Ramos (cell line): ENCODE data around the gene BHLHE41.

Source experiments
- in situ Hi-C: fragments of 300-500 bp; cut with MboI; formaldehyde crosslinking; loops from one replicate; pipeline ENCODE4 v1.14.3; 2022; ENCODE audit warnings: low sequenced_read_pairs; ENCODE audit not compliant: unreplicated experiment

BHLHE41 gene

DNA sequence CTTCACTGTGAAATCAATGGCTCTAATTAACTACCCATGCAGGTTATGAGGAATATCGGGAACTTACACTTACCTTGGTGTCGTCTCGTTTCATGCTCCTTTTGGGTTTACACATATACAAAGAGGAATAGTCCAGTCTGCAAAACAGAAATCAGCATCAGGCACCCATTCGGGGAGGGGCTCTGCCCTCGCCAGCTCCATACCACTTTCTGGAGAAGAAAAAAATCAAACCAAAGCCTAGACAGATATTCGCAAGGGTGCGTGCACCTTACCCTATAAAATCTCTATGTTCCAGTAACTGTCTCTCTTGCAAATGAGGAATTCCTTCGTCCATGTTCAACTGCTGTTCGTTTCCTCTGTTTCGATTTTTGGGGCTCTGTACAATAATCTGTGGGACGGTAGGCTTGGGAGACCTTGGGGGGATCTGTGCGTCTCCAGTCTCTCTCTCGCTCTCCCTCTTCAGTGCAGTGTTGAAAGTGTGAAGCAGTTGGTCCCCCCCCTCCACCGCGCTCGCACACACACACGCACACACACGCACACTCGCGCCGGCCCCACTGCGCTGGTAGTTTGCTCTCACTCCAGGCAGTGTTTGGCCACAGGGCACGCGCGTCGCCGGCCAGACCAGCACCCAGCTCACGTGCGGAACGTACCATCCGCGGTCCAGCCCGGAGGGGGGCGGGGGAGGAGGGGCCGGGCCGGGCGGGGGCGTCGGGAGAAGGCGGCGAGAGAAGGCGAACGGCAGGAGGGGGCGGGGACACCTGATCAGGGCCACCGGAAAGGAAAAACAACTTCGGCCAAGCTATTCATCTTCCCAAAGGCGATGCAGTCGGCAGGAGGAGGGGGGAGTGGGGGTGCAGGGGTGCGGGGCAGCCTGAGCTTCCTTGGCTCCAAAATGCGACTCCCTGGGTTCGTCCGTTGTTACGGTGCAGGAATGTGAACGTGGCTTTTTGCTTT, at the start of gene BHLHE41:
TSS of gene BHLHE41 (minus strand) at position 592 of the 954 bp plus-strand sequence. CDS start at position 334, 258 bp downstream.
- in situ Hi-C loops = no loop called here

DNA sequence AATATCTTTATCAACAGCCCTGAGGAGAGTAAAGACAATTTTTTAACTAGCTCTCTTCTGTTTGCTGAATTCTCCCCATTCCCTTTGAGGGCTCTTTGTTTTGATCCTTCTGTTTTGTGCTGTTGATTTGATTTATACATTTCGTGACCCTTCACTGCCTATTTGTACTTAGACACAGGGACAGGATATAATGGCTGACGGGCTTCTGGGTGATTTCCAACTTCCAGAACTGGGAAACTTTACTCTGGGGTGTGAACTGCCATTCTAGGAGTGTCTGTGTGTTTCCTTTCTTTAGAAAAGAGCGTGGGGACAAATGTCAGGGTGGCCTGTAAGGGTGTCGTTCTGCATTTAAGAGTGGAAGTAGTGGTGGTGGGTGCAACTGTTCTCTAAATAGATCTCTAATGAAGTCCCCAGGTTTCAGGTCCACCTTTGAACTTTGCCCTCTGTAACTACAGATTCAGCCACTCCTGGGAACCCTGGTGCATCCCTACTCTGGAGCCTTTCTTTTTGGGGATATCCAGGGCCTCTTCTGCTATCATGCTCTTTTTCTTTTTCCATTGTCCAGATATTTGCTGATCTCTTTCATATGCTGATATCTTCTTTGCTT, 48.2 kb upstream of the BHLHE41 start:
- in situ Hi-C loops = no loop called here

DNA sequence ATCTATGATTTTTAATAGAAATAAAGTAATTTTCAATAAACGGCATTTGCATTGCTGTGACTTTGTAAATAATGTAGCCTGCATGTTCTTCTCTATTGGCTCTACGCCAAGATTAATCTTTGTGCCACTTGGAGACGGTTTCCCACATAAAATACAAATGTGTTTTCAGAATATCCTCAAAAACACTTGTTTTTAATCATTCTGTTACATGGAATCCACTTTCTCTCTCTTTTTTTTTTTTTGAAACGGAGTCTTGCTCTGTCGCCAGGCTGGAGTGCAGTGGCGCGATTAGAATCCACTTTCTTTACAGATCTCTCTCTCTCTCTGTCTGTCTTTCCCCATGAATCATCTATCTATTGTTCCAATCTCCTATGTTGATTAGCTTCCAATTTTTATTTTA, 47.7 kb upstream of the BHLHE41 start:
- in situ Hi-C loops = no loop called here

DNA sequence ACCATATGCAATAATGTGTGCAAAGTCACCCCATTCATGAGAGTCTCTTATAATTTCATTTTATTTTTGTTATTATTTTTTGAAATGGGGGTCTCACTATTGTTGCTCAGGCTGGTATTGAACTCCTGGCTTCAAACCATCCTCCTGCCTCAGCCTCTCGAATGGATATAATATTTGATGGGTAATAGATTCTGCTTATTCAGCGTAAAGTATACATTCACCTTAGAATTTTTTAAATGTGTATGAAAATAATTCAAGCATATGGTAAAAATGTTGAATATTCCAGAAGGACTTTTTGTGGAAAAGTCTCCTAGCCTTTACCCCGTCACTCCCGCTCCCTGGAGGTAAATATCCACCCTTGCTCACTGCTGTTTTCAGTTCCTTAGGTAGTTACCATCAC, 47.2 kb upstream of the BHLHE41 start:
- in situ Hi-C loops = no loop called here

DNA sequence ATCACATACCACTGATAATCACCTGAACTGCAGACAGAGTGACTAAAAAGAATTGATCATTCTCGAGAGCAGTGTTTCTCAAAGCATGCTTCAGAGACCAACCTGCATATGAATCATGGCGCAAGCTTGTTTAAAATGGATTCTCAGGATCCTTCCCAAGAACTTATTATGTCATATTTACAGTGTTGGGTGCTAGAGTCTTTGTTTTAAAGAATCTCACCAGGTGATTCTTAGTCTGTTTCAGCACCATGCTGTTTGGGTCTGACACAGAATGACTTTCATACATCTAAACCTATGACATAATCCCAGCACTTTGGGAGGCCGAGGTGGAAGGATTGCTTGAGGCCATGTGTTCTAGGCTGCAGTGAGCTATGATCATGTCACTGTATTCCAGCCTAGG, 39.3 kb upstream of the BHLHE41 start:
- in situ Hi-C loops = no loop called here

DNA sequence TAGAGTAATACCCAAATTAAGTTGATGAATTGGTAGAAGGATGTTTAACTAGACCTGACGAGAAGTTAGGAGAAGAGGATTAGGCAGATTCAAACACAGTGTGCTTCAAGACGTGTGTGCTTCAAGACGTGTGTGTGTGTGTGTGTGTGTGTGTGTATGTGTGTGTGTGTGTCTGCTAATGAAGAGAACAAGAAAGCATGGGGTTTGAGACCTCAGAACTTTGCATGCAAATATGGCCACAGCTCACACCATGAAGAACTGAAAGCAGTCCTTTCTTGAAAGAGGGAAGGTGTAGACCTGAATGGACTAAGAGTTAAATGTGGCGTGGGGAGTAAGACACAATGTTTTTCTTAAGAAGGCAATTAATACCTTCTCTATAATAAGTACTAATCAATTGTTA, 38.1 kb upstream of the BHLHE41 start:
- in situ Hi-C loops = no loop called here

DNA sequence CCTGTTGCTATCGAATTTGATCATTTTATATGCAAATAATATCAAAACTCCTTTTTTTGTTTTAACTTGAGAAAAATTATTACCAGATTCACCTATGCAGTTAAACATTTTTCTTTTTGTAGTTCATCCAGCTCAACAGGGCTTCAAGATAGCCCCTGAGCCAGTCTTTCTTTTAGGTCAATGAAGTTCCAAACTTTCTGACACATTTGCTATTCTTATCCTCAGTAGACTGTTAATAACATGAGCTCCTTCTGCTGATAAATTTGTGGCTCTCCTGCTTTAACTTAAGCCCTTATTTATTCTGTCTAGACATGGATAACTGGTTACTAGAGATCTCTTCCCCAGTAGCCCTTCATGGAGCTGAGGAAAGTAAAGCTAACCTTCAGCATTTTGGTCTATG, 37.3 kb upstream of the BHLHE41 start:
- in situ Hi-C loops = no loop called here

DNA sequence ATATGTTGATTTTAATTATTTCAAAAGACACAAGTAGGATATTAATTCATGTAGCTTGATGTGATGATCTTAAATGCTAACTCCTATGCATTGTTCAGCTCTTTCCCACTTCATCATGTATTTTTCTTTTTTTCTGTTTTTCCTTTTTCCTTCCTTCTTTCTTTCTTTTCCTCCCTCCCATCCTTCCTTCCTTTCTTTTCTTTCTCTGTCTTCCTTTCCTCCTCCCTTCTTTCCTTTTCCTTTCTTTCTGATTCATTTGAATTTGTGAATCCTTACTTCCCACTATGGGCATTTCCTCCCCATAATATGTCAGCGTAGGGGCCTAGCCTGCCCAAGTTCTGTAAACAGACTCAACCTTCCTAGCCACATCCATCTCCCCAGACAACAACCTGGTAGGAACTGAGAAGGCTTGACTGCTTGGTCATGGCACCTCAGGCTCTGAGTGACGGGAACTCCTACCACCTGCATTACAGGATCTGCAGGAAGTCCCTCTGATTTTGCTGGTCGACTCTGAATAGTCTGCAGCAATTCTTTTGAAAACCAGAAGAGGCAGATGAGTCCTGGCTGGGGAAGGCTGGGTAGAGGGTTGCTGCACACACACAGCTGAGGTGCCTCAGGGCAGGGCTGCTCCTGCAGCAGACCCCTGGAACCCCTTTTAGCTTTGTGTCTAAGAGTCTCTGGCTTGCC, 33.4 kb upstream of the BHLHE41 start:
- in situ Hi-C loops = no loop called here

DNA sequence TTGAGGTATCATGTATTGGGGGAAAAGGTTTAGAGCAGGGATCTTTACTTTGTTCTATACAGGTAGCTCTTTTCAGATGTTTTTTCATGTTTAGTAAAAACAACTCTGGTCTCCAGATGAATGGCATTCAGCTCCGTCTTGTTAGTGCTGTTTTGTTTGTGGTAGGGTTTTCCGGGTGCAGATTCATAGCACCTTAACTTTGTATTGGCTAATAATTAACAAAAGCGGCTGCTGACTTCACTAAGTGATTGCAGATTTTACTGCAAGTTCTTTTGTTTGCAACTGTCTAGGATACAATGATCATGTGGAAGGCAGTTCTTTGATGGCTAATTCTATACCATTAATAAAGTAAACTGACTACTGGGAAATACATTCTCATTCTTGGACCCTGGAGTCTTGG, 32.2 kb upstream of the BHLHE41 start:
- in situ Hi-C loops = no loop called here

DNA sequence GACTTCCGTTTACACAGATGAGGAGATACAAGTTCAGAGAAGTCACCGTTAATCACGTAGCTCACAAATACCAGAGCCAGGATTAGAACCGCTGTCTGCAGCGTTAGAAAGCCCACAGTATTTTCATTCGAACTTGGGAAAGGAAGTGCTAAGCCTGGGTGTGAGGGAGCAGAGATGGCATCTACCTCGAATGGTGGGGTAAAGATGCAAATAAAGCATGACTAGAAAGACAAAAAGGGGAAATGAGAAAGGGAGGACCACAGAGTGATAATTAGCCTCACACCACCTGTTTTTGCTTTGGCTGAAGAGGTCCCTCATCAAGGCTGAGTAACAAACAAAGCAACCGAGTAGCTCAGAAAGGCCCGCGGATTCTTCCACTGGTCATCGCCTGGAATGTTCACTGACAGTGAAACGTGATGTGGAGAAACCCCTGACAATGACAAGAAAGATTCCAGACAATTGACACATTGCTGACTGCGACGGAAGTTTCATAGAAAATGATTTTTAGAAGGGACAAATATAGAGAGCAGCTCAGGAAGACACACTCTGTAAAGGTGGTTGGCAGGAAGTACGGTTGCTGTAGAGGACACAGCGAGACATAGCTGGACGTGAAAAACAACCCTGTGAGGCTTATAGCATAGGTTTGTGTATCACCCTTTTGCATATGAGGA, 31.5 kb upstream of the BHLHE41 start:
- in situ Hi-C loops = no loop called here

DNA sequence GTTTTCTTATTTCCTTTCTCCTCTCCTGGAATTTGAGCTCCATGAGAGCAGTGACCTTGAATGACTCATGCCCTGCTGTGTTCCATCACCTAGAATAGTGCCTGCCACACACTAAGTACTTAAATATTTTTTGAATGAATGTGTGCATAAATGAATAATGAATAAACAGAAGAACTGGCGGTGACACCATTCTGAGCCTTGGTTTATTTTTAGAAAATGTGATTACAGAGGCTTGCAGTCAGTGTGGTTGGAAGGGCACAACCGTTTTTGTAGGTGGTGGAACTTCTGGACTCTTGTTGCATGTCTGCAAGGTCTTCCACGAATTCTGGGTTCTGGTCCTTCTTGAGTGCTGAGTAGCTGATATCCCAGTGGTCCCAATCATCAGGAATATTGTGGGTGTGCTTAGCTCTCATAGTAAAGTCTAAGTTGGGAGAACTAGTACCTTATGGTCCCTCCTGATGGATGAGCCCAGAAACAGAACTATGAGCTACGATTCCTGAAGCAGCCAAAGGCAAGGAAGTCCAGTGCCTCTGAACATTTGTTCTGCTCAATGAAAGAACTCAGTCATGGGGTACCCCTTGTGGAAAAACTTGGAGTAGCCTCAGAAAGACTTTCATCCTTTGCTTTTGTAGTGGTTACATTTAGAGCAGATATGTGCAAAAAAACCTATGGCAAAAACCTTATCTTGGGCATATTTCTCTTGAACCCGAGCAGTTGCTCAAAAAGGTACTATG, 28.8 kb upstream of the BHLHE41 start:
- in situ Hi-C loops = no loop called here

DNA sequence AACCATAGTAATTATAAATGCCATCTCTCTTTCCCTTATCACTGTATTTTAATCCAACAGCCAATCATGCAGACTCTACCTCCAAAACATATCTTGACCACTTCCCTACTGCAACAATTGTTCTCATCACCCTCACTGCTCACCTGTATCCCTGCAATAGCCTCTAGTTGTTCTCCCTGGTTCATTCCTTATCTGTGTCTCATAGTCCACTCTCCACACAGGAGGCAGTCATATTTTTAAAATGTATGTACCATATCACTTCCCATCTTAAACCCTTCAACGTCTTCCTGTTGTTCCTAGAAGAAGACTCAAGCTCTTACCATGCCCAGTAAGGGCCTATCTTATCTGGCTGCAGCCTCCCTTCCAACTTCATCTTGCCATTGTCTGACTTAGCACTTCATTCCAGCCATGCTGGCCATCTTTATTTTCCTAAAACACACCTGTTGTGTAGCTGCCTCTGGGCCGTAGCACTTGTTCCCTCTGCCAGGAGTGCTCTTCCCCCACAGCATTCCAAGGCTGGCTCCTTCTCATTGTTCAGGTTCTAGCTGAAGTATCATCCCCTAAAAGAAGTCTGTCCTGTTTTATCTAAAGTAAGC, 27.8 kb upstream of the BHLHE41 start:
- in situ Hi-C loops = no loop called here

DNA sequence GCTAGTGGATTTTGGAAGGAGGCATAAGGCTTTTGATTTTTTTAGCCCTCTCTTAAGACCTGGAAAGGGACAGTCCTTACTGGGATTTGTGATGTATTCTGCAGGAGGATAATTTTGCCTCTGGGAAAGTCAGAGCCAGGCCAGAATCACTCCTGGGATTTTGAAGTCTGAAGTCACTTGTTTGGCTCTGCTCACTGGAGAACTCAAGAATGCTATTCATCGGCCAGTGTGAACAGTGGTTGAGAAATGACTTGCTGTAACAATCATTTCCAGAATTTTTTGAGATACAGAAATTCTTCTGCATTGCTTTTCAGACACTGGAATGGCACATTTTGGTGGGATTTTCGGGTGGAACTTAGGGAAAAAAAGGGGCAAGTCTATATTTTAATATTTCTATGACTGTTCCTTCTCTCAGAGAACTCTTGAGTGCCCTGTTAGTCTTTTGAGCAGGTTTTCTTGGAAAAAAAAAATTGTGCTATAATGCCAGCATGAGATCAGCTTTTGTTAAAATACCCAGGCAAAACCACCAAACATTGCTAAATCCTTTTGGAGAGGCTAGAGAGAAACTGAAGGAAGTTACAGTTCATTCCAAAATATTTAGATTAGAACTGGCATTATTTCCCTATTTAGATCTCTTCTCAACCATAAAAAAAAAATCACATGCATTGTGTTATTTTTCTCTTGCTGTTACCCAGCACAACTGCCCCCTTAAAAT, 26.1 kb upstream of the BHLHE41 start:
- in situ Hi-C loops = no loop called here

DNA sequence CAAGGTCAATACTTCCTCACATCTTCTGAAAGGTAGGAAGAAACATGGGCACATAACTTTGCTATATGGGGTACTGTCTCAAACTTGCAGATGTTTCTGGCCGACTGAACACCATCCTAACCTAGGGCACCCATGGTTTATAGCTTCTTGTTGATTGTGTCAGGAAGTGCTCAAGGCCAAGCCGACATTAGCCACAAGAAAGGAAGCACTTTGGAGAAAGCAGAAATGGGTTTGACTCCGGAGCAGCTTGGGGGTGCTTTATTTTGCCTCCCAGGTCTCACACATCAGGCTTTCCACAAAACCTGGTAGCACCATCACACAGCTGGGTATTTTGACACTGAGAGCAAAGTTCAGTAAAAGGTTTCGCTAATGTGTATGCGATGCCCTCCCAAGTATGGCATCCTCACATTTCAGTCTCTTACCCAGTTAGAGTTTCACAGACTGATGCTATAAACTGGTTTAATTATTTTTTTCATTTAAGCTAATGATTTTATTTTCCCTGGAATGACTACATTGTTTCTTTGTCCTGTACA, 25.2 kb upstream of the BHLHE41 start:
- in situ Hi-C loops = no loop called here

DNA sequence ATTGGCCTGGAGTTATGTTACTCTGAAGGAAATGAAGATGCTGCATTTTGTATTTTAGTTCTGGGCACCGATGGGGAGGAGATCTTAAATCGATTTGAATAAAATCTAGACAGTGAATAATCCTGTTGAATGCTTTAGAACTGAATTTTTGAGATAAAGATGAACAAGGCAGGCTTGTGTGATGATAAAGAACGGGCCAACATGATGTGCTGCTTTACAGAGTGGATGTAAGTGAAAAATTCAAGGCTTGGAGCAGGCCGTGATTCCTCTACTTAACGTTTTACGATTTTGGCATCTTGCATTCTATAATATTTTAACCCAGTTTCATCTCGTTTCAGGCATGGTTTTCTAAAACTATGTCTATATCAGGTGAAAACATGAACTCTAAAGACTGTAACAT, 23.5 kb upstream of the BHLHE41 start:
- in situ Hi-C loops = no loop called here

DNA sequence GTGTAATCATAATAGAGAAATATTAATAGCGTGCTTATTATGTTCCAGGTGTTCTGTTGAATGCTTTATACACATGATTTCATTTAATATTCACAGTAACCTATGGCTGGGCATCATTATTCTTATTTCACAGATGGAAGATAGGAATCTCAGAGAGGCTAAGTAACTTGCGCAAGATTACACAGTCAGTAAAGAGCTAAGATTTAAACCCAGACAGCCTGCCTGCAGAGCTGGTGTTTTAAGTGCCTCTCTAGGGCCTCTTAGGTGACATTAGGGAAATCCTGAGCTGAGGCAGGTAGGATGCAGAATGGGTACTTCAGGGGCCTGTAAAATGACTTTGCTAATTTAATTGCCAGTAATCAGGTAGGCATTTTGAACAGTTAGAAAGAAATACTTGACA, 18.5 kb upstream of the BHLHE41 start:
- in situ Hi-C loops = no loop called here

DNA sequence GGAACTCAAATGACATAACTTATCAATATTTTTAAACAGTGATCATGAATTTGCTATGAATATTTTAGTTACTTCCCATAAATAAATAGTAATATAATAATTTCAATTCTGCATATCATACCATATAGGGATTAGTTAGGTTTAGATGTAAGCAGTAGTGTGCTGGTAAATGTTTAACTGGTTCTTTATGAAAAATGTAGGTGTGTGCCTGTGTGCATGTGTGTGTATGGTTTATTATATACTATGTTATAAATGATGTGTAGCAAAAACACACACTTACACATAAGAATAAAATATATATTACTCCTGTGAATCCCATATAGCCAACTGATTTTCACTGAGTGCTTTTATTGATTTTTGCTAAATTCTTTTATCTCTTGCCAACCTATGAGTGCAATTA, 14.0 kb upstream of the BHLHE41 start:
- in situ Hi-C loops = no loop called here

DNA sequence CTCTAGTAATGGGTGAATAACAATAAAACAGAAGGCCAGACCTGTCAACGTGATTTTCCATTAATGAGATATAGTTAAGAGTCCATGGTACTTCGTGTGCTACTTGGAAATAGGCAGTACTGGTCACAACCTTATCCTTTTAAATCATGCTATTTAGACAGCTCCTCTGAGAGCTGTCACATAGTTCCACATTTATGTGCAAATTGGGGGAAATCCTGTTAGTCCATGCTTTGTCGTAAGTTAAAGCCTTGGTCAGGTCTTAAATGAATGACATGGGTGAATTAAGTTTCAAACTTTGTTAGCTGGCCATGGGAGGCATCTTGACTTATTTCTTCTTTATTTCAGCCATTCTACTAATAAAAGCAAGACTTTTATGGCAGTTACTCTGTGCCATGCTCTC, 11.9 kb upstream of the BHLHE41 start:
- in situ Hi-C loops = no loop called here

DNA sequence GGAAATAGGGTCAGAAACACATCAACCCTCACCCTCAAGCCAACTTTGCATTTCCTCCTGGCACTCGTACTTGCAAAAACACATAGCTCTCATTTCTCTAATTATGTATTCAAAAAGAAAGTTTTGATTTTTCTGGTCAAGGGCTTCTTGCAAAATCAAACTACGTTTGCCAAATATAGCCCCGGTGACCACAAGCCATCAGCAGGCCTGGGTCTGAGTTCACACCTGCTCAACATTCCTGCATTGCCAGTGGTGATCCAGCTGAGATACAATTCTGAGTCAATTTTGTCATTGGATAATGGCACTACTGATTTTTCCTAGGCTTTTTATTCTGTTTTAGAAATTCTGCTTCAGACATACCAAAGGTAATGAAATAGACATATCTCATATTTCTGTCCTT, 10.7 kb upstream of the BHLHE41 start:
- in situ Hi-C loops = no loop called here
